Measurements from ENCODE around the gene PRKG1.

PRKG1 gene

GRCh38 chr10:51485668-51486067 is 411.4 kb downstream of the PRKG1 start:
- Histone ChIP-seq H3K27me3 (ENCODE audit: insufficient read depth, poor library complexity, severe bottlenecking) (no peaks in the 10 kb centered on the region), H3K27ac (replicated peaks) (no peak overlapping the region), H3K4me3 (replicated peaks; ENCODE audit: insufficient read depth, low read length) (no peak overlapping the region)
- TF ChIP-seq REST (IDR thresholded peaks at IDR 0.05; ENCODE audit: insufficient replicate concordance, low read depth) (no peak), POLR2AphosphoS5 (IDR thresholded peaks at IDR 0.05; ENCODE audit: low read depth) (no peak), GABPA (IDR thresholded peaks at IDR 0.05; ENCODE audit: low read depth) (no peak), CTCF (IDR thresholded peaks at IDR 0.05; ENCODE audit: insufficient read depth, low read length) (no peak), SPI1 (IDR thresholded peaks at IDR 0.05; ENCODE audit: borderline replicate concordance, low read depth) (no peak)
- no peak for DNase-seq (ENCODE audit: low read depth in 1 of 2, low spot score in 1 of 2)

GRCh38 chr10:51487576-51487975 is 413.3 kb downstream of the PRKG1 start:
- Histone ChIP-seq H3K4me3 (replicated peaks; ENCODE audit: insufficient read depth, low read length) (no peak overlapping the region), H3K27me3 (ENCODE audit: insufficient read depth, poor library complexity, severe bottlenecking) (no peaks in the 10 kb centered on the region), H3K27ac (replicated peaks) (no peak overlapping the region)
- DNase-seq (ENCODE audit: low read depth in 1 of 2, low spot score in 1 of 2): no peak
- TF ChIP-seq CTCF (IDR thresholded peaks at IDR 0.05; ENCODE audit: insufficient read depth, low read length): no peak
- TF ChIP-seq SPI1 (IDR thresholded peaks at IDR 0.05; ENCODE audit: borderline replicate concordance, low read depth): no peak
- no peak for TF ChIP-seq GABPA (IDR thresholded peaks at IDR 0.05; ENCODE audit: low read depth)
- no peak for TF ChIP-seq REST (IDR thresholded peaks at IDR 0.05; ENCODE audit: insufficient replicate concordance, low read depth)
- no peak for TF ChIP-seq POLR2AphosphoS5 (IDR thresholded peaks at IDR 0.05; ENCODE audit: low read depth)

GRCh38 chr10:51488766-51489408 is 414.6 kb downstream of the PRKG1 start:
- Histone ChIP-seq H3K4me3 (replicated peaks; ENCODE audit: insufficient read depth, low read length) (no peak overlapping the region), H3K27ac (replicated peaks) (no peak overlapping the region), H3K27me3 (ENCODE audit: insufficient read depth, poor library complexity, severe bottlenecking) (no peaks in the 10 kb centered on the region)
- no peak for DNase-seq (ENCODE audit: low read depth in 1 of 2, low spot score in 1 of 2)
- TF ChIP-seq SPI1 (IDR thresholded peaks at IDR 0.05; ENCODE audit: borderline replicate concordance, low read depth) (no peak), GABPA (IDR thresholded peaks at IDR 0.05; ENCODE audit: low read depth) (no peak), CTCF (IDR thresholded peaks at IDR 0.05; ENCODE audit: insufficient read depth, low read length) (no peak), REST (IDR thresholded peaks at IDR 0.05; ENCODE audit: insufficient replicate concordance, low read depth) (no peak)

Data from HL-60 (cell line).